Middle frontal gyrus (tissue), 1 donor: ENCODE measurements around the gene CREBBP.

ENCODE experiments used
- DNase-seq: peaks from one replicate; pipeline ENCODE4 v3.0.0-alpha.2; 2015; ENCODE audit warnings: low spot score; ENCODE audit errors: extremely low spot score

Gene CREBBP

DNA sequence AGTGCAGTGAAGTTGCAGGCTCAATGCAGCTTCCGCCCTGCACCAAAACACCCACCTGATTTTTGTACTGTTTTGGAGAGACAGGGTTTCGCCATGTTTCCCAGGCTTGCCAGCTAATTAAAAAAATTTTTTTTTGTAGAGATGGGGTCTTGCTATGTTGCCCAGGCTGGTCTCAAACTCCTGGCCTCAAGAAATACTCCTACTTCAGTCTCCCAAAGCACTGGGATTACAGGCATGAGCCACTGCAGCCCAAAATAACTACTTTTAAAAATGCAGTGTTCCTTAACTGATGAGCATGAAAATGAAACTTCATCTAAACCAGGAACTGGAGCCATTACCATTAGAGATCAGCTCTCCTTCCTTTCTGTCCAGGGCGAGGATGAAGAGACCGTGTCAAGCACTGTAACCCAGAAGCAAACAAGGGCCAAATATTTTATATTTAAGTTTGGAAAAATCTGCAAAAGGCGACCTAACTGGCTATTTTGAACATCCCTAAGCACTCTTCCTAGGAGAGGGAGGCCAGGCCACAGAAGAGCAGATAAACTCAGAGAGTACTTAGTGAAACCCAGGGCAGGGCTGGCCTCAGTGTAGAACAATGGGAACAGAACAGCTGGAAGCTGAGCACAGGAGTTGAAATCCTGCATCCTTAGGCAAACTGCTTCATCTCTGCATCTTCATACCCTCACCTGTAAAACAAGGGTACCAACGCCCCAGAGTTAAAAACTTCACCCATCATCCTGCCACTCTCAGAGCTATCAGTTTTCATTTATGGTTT, 24.0 kb downstream of the CREBBP start:
- no peak for DNase-seq

GRCh38 chr16:3854750-3855541, 25.6 kb downstream of the CREBBP start:
- no peak for DNase-seq

- DNase-seq, result no peak
These were observed 30.0 kb downstream of the CREBBP start for GRCh38 chr16:3850544-3850899.

DNA sequence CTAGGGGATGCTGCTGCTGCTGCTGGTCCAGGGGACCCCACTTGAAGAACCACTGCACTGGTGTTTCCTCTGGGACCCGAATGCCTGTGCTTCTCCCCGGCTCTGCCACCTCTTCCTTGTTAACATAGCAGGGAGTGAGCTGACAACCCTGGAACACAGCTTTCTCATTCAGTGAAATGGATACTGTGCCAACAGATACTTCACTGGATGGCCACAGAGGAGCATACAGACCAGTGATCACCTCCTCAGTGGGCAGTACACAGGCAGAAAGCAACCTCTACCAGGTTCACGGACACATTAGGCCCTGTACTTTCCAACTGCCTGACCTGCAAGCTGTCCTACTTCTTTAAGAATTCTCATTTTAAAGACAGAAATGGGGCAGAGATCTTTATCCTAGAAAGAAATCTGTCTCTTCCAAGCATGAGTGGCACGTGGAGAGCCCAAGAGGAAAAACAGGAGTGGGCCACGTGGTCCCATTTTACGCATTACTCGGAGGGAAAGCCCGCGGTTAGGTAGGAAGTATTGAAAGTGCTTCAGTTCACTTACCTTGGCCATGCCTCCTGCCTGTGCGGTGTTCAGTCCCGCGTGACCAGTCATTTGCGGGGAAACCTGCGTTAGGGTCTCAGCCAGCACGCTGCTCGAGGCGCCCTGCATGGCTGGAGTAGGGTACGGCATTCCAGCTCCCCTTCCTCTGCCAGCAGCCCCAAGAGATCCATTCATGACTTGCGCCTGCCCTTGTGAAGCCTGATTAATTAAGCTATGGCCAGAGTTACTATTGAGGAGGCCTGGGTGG, 30.6 kb downstream of the CREBBP start:
- no peak for DNase-seq

DNA sequence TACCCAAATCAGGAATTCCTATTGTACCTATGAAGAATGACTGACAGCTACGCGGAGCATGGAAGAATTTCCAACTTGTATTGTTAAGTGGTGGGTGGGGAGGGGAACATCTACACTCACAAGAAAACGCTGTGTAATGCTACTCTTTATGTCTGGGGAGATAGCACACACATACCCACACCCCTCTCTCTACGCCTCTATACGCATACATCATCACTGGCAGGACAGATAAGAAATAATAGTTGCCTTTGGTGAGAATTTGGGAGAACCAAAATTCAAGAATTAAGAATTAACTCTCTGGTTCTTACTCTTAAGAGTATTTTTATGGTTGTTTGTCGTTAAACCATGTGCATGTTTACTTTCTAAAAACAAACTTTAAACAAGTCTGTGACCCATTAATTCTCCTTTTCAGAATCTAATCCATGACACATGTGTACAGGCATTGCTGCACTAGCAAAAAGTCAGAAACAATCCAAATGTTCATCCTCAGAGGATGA, 33.9 kb downstream of the CREBBP start:
- no peak for DNase-seq

DNA sequence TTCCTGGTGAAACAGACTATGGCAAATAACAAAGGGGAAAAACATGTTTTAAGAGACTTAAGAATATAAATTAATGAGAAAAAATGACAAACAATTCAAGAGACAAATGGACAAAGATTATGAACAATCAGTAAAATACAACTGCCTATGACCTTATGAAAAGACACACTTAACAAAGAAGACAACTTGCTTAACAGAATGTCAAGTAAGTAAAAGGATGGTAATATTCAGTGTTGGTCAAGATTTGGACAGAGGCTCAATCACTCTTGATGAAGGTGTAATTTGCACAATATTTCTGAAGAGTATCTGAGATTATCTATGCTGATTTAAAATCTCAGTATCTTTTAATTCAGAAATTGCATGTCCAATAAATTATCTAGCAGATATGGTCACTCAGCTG, 34.4 kb downstream of the CREBBP start:
- DNase-seq, result no peak

GRCh38 chr16:3842994-3843393, 37.5 kb downstream of the CREBBP start:
- no peak for DNase-seq

DNA sequence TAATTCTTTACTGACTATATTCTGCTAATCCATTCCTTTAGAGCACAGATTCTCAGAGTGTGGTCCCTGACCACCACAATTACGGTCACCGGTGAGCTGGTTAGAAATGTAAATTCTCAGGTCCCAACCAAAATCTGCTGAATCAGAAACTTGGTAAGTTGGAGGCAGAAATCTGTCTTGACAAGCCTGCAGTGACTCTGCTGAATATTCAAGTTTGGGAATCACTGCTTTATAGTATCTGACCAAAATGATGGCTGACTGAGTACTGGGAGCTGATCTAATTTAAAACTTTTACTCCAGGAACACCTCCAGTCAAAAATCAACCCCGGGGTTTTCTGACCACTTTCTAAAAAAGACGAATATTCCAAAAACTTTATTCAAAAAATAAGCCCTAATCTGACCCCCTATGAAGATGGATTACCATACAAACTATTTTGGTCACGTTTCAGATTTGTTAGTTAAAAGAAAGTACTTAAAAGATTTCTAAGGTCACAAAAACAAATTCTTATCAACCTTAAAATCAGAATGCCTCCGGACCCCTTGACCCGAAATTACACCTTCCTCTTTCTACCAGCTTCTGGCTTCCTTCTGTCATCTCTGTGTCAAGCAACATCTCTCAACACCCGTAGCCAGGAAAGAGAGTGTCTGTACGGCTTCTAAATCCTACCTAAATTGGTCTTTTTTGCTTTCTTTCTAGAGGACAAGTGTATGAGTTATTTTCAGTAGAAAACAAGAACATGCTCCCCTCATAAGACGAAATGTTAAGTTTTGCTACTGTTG, 38.6 kb downstream of the CREBBP start:
- no peak for DNase-seq

DNA sequence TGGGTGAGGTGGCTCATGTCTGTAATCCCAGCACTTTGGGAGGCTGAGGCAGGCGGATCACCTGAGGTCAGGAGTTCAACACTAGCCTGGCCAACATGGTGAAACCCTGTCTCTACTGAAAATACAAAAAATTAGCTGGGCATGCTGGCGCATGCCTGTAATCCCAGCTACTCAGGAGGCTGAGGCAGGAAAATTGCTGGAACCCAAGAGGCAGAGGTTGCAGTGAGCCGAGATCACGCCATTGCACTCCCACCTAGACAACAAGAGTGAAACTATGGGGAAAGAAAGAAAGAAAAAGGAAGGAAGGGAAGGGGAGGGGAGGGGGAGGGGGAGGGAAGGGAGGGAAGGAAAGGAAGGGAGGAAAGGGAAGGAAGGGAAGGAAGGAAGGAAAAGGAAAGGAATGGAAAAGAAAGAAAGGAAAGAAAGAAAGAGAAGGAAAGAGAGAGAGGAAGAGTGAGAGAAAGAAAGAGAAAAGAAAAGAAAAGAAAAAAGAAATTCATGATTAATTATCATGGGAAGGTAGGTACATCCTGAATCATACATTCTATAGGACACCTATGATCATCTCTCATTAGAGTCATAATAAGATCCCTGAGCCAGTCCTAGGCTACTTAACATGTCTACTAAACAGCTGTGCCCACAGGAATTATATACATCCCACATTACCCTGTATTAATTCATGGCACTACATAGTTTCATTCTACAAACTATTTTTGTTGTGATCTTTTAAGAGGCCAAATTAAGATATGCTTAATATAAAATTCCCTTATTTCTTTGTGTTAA, 40.9 kb downstream of the CREBBP start:
- DNase-seq, result no peak

DNA sequence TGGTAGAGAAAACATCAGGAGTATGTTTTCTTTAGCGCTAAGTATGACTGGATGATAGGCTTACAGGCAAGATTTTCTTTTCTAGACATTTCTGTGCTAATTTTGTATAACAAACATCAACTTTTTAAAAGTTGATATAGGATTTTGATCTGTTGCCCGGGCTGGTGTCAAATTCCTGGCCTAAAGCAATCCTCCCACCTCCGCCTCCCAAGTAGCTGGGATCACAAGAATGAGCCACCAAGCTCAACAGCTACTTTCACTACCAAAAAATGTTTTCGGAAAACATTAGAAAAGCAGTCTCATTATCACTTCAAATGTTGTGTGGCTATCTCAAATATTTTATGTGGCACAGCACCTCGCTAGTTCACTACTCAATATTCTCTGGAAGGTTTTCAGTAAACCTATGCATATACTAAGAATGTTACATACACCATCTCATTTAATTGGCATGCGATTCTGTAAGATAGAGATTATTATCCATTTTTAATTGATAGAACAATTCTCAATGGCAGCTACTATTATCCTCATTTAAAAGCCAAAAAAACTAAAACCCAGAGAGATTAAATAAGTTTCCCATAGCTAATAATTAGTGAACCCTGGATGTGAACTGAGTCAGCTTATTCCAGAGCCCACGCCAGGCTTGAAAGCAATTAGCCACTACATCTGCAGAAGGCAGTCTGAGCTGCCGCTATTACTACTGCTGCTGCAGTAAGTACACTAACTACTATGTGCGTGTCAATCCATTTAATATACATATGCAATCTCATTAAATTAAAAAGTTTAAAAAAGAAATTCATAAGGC, 41.7 kb downstream of the CREBBP start:
- no peak for DNase-seq

- no peak for DNase-seq
These were observed 42.5 kb downstream of the CREBBP start for GRCh38 chr16:3837851-3838586.

DNA sequence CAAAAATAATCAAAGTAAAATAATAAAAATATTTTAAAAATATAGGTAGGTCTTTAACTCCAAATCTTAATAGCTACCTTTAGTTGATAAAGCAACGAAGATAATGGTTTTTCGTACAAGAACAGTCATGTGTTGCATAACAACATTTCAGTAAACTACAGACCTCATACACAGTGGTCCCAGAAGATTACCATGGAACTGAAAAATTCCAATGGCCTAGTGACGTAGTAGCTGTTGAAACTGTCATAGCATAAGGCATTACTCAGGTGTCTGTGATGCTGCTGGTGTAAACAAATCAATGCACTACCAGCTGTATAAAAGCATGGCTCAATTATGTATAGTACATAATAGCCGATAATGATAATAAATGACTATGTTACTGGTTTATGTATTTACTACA, 43.9 kb downstream of the CREBBP start:
- DNase-seq, result no peak

DNA sequence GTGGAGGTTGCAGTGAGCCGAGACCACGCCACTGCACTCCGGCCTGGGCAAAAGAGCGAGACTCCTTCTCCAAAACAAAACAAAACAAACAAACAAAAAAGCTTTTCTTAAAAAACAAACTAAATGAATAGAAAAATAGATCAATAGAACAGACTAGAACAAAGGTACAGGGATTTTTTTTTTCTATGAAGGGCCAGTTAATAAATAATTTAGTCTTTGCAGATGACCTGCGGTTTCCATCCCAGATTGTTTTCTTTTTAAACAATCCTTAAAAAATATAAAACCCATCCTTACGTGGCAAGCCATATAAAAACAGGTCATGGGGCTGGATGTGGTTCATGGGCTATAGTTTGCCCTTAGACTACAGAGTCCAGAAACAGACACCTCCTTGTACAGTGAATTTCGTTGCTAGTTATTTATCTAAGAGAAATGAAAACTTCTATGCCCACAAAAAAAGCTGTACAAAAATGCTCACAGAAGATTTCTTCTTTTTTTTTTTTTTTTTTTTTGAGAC, 45.4 kb downstream of the CREBBP start:
- DNase-seq, result no peak

DNA sequence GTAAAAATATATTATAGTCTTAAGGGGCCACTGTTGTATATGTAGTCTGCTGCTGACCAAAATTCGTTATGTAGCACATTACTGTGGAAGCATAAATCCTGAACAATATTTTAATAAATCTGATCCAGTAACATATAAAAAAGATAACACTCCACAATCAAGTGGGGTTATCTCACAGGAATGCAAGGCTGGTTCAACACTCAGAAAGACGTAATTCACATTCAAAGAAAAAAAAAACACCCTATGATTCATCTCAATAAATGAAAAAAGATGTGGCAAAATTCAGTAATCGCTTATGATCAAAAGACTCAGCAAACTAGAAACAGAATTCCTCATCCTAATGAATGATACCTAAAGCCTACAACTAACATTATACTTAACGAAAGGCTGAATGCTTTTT, 47.8 kb downstream of the CREBBP start:
- no peak for DNase-seq

DNA sequence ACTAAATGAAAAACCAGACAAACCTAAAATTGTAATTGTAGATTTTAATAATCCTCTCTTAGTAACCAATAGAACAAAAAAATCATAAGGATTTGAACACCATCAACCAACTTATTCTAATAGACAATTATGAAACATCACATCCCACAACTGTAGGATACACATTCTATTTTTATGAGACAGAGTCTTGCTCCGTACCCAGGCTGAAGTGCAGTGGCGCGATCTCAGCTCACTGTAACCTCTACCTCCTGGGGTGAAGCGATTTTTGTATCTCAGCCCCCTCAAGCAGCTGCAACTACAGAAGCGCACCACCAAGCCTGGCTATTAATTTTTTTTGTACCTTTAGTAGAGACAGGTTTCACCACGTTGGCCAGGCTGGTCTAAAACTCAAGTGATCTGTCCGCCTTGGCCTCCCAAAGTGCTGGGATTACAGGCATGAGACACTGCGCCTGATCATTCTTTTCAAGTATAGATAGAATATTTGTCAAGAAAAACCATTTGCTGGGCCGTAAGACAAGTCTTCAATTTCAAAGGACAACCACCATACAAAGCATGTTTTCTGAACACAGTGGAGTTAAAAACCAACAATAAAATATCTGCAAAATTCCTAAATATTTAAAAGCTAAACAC, 49.8 kb downstream of the CREBBP start:
- no peak for DNase-seq

DNA sequence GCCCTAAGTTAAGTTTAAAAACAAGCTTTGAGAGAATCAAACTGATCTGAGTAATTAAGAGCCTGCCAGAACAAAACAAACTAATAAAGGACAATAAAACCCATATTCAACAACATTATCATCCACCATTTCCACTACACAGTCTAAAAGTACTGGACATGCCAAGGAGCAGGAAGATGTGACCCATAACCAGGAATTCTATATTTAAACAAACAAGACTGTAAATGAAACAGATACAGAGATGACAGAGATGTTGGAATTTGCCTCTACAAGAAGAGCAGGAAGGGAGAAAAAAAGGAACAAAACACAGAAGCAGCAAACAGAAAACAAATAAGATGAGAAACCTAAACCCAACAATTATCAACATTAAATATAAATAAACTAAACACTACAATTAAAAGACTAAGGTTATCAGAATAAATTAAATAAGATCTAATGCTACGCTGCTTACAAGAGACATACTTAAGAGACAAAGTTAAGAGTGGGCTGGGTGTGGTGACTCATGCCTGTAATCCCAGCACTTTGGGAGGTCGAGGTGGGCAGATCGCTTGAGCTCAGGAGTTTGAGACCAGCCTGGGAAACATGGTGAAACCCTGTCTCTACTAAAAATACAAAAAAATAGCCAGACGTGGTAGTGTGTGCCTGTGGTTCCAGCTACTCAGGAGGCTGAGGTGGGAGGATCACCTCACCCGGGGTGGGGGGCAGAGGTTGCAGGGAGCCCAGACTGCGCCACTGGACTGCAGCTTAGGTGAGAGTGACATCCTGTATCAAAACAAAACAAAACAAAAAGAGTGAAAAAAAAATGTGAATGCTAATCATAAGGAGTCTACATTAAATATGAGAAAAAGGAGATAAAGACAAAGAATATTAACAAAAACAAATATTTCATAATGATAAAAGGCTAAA, 50.6 kb downstream of the CREBBP start:
- no peak for DNase-seq

GRCh38 chr16:3825940-3826339, 54.6 kb downstream of the CREBBP start:
- DNase-seq, result no peak
